ENCODE measurements around the gene RPTOR. TPM values are rescaled to one million over a fixed set of nuclear protein-coding genes. Genes with fewer than 3 reads are reported as not detected.

Gene RPTOR
- total and polyA plus RNA-seq, 12 donors, result 7.9 to 30.3 (median 25.6) TPM

DNA sequence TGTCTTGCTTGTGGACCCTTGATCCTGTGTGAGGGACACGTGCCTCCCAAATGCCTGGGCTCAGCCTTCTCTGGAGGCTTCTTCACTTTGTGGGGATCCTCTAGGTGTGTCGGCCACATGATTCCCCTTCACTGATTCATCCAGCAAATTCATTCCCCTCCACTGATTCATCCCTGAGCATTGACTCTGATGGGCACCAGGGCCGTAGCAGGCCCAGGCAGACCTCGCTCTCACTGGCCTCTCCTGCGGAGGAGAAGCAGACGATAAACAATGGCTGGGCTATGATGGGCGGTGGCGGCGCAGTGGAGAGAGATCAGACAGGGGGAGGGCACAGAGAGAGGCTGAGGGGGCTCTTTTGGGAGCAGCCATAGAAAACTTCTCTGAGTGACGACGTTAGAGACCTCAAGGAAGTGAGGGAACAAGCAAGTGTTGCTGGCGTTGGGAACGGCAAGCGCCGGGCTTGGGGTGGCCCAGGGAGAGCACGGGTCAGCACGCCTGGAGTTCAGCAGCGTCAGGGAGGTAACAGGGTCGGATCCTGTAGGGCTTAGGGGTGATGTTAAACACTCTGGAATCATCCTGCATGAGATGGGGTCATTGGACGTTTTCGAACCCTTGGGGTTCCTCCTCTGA, 17.5 kb upstream of the RPTOR start:
- peaks cover 0 to 80% (median 40%) of the 10 kb centered on the region in 7 donors for H3K27me3 ChIP-seq
- H3K36me3 ChIP-seq, result no peaks in the 10 kb centered on the region
- no peaks in the 10 kb centered on the region for H3K9me3 ChIP-seq
- no peak for DNase-seq
- WGBS, 2 donors, result 79 to 80% methylated on average over 21 of the region's 21 CpGs
- no peak for ATAC-seq
- TF ChIP-seq, protein P1, sequence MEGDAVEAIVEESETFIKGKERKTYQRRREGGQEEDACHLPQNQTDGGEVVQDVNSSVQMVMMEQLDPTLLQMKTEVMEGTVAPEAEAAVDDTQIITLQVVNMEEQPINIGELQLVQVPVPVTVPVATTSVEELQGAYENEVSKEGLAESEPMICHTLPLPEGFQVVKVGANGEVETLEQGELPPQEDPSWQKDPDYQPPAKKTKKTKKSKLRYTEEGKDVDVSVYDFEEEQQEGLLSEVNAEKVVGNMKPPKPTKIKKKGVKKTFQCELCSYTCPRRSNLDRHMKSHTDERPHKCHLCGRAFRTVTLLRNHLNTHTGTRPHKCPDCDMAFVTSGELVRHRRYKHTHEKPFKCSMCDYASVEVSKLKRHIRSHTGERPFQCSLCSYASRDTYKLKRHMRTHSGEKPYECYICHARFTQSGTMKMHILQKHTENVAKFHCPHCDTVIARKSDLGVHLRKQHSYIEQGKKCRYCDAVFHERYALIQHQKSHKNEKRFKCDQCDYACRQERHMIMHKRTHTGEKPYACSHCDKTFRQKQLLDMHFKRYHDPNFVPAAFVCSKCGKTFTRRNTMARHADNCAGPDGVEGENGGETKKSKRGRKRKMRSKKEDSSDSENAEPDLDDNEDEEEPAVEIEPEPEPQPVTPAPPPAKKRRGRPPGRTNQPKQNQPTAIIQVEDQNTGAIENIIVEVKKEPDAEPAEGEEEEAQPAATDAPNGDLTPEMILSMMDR (IDR thresholded peaks at IDR 0.05), result no peak
- H3K4me3 ChIP-seq, result no peak overlapping the region
- no peaks in the 10 kb centered on the region for H3K4me1 ChIP-seq
- intact Hi-C loops (cut with DNase I), result no loop called here
- H3K27ac ChIP-seq, result no peak overlapping the region

DNA sequence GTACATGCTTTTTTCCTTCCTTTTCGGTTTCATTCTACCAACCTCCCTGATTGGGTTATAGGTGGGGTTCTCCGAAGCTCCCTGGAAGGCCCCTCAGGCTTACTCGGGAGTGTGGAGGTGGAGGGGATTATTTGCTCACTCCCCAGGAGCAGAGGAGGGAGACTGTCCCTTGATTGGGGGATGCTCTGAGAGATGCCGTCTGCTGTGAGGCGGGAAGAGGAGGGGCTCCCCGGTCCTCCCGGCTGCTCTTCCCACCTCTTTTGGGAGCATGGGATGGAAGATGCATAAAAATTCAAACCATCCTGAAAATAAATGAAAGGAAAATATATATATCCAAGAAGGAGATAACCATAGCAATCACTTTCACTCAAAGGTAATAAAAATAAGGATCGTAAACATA, 16.1 kb upstream of the RPTOR start:
- H3K4me3 ChIP-seq, result no peak overlapping the region
- intact Hi-C loops (cut with DNase I), result no loop called here
- H3K27ac ChIP-seq, result no peak overlapping the region
- ATAC-seq (no peak), DNase-seq (no peak)
- WGBS, 2 donors, result 45 to 49% methylated on average over 8 of the region's 8 CpGs
- H3K36me3 ChIP-seq, result no peaks in the 10 kb centered on the region
- TF ChIP-seq, protein P1 (IDR thresholded peaks at IDR 0.05), result no peak
- peaks cover 0 to 86% (median 45%) of the 10 kb centered on the region in 7 donors for H3K27me3 ChIP-seq
- no peaks in the 10 kb centered on the region for H3K9me3 ChIP-seq
- H3K4me1 ChIP-seq, result no peaks in the 10 kb centered on the region

DNA sequence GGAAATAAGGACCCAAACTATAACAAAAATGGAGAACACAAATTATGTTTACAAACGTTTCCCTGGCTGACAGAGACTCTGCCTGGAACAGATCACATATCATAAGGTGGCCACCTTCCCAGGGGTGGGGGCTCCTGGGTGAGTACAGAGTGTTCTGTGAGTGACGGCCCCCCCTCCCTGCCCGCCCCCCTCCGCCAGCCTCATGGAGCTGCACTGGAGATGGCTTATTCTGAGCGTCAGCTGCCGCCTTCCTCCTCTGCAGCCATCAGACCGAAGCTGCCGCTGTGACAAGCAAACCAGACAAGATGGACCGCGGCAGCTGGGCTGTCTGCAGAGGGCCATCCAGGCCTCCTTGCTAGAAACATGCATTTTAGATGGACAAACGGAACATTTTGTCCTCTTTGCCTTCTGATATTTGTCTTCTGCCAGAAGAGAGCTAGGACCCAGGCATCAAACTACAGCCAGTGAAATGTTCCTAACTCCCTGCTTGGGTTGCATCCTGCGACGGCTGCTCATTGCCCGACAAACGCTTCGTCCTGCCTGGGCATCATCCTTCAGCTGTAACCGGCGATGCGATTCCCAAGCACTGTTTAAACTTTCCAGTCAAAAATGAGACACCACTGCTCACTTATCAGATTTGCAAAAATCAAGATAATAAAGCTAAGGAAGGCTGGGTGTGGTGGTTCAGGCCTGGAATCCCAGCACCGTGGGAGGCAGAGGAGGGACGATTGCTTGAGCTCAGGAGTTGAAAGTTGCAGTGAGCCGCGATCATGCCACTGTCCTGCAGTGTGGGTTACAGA, 15.3 kb upstream of the RPTOR start:
- Histone ChIP-seq H3K27me3 (peaks cover 0 to 86% (median 45%) of the 10 kb centered on the region in 7 donors), H3K4me3 (no peak overlapping the region), H3K4me1 (no peaks in the 10 kb centered on the region), H3K9me3 (no peaks in the 10 kb centered on the region), H3K36me3 (no peaks in the 10 kb centered on the region), H3K27ac (no peak overlapping the region)
- TF ChIP-seq, protein P1 (IDR thresholded peaks at IDR 0.05), result no peak
- intact Hi-C loops (cut with DNase I), result no loop called here
- 62 to 66% methylated on average over 23 of the region's 23 CpGs for WGBS, 2 donors
- no peak for DNase-seq
- ATAC-seq, result no peak

DNA sequence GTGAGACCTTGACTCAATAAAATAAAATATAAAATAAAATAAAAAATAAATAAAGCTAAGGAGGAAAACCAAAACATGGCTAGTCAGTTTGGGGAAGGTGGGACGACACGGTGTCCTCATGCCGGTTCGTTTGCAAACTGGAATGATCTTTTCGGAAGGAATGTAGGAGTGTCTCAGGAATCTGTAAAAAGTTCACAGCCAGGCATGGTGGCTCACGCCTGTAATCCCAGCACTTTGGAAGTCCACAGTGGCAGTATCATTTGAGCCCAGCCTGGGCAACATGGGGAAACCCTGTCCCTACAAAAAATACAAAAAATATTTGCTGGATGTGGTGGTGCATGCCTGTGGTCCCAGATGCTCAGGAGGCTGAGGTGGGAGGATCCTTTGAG, 14.7 kb upstream of the RPTOR start:
- Histone ChIP-seq H3K27ac (no peak overlapping the region), H3K4me1 (no peaks in the 10 kb centered on the region), H3K9me3 (no peaks in the 10 kb centered on the region), H3K4me3 (no peak overlapping the region), H3K27me3 (peaks cover 0 to 80% (median 45%) of the 10 kb centered on the region in 7 donors), H3K36me3 (no peaks in the 10 kb centered on the region)
- DNase-seq, result no peak
- no peak for ATAC-seq
- TF ChIP-seq, protein P1 (IDR thresholded peaks at IDR 0.05), result no peak
- intact Hi-C loops (cut with DNase I), result no loop called here
- WGBS, 2 donors, result 60 to 65% methylated on average over 6 of the region's 6 CpGs
